Measurements from ENCODE around the gene TEAD1.

TEAD1 gene

DNA sequence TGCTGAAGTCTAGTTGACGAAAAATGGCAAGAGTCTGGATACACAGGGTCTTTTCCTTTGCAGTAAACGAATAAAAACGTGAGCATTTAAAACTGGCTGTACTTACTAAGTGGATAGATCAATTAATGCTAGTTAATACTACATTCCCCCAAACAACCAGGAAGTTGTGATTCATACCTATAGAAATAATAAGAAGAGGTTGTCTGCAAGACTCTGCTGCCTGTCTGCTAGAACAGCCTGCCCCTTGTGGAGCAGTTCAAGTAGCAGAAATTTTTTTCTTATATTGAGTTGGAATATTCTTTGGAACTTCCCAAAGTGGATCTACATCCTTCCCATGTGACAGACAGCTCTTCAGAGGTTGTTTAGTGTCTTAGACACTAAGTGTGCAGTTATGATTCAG, 86.8 kb downstream of the TEAD1 start:
- no peak for DNase-seq (ENCODE audit: low read depth in 2 of 3, low spot score in 2 of 3)

DNA sequence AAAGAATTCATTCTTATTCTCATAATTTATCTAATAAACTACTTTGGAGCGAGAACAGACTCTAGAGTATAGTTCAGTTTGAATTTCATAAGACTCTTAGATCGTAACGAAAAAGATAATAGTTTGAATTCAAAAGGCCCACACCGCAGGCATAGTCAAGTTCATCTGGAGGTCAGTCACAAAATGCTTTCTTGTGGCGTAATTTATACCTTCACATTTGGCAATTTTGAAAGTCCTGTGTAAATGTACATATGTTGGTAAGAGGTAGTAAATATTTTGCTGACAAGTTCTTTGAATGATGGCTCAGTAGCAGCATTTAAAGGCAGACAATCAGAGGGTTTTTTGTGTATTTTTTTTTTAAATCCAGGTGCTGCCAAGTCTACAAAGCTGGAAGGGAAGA, 88.1 kb downstream of the TEAD1 start:
- DNase-seq (ENCODE audit: low read depth in 2 of 3, low spot score in 2 of 3), result no peak

DNA sequence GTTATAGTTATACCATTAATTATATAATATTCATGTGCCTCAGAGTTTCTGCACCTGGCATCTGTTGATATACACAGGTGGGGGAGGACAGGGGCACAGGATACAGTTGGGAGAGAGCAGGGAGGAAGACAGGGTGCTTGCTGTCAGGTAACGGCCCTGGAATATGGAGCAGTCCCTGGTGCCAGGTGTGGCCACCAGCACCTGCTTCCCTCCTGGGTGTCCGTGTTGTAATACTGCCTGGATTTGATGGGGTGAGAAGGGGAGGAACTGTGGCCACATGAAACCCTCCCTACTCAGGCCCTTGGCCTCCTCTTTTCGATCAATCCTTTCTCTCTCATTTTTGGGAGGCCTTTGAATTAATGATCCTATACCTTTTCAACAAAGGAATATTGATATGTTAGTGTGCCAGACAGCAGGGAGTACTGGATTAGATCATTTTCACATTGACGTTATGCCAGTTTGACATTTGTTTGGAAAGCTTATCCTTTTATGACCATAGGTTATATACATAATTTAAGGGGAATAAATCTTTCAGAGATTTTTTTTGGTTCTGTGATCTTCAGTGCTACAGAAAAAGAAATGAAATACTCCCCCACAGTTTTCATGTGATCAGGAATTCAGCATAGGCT, 88.6 kb downstream of the TEAD1 start:
- DNase-seq (ENCODE audit: low read depth in 2 of 3, low spot score in 2 of 3), result no peak

DNA sequence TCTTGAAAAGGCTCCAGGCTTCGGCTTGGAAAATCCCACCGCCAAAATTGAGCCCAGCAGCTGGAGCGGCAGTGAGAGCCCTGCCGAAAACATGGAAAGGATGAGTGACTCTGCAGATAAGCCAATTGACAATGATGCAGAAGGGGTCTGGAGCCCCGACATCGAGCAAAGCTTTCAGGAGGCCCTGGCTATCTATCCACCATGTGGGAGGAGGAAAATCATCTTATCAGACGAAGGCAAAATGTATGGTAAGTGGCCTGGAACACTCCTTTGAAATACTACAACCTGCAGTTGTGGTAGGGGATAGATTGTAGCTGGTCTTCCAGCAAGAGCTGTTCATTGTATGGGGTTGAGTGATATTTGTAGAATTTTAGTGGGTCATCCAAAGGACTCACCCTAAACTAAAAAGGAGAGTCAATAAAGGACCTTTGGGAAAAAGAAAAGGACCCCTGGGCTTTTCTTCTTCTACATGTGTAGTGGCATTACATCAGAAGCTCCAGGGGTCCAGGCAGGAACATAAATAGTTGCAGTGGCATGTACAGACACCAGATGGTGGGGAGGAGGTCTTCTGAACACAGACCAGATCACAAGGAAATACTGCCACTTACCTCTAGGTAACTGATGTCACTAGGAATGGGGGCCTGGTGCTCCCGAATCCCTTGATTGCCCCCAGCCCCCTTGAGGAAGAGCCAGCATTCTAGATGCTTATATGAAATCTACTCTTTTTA, 90.1 kb downstream of the TEAD1 start:
- DNase-seq (ENCODE audit: low read depth in 2 of 3, low spot score in 2 of 3), result no peak

DNA sequence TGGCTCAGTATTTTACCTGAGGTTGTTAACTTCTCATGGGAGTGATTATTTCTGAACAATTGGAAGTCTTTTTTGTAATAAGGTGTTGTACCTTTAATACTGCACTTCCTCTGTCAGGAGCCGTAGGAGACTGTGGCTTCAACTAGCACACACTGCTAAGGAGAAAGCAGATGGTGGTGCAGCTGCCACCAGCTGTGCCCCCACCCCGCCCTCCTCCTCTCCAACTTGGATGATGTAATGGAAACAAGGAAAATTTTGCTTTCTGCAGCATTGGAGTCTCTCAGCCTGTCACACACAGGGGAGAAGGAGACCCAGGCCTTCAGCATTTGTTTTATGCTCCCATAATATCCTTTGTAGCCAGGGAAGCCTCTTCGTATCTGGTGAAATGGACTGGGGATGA, 91.2 kb downstream of the TEAD1 start:
- DNase-seq (ENCODE audit: low read depth in 2 of 3, low spot score in 2 of 3), result no peak

DNA sequence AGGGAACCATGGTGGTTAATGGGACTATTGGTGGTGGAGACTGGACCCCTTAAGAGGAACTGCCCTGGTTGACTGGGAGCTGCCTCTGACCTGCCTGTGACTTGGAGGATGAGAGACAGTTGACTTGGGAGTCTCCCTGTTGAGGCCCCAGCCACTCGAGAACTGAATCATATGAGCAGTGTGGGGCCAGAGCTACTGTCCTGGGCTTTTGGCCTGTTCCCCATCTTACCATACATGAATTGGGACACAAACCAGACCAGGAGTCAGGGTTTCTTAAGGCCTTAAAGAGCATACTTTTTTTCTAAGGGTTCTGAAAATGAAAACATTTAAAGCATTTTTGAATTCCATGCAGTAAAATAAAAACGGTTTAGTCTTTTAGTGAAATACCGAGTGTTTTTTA, 92.8 kb downstream of the TEAD1 start:
- no peak for DNase-seq (ENCODE audit: low read depth in 2 of 3, low spot score in 2 of 3)

DNA sequence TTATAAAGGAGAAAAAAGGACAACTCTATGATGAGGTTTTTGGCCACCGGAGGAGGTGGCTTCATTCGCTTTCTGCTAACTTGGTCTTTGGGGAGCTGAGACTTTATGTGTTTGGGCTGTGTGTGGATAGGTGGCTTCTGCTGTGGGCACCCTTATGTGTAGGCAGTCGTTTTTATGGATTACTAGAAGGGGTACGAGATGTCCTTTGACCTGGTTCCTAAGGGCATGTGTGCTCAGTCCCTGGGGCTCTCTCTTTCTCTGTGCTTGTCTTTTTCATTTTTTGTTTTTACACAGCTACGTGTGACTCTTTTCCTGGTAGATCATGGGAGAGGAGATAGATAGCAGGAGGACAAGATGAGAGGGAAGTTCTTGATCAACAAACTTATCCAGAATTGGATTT, 93.4 kb downstream of the TEAD1 start:
- no peak for DNase-seq (ENCODE audit: low read depth in 2 of 3, low spot score in 2 of 3)

DNA sequence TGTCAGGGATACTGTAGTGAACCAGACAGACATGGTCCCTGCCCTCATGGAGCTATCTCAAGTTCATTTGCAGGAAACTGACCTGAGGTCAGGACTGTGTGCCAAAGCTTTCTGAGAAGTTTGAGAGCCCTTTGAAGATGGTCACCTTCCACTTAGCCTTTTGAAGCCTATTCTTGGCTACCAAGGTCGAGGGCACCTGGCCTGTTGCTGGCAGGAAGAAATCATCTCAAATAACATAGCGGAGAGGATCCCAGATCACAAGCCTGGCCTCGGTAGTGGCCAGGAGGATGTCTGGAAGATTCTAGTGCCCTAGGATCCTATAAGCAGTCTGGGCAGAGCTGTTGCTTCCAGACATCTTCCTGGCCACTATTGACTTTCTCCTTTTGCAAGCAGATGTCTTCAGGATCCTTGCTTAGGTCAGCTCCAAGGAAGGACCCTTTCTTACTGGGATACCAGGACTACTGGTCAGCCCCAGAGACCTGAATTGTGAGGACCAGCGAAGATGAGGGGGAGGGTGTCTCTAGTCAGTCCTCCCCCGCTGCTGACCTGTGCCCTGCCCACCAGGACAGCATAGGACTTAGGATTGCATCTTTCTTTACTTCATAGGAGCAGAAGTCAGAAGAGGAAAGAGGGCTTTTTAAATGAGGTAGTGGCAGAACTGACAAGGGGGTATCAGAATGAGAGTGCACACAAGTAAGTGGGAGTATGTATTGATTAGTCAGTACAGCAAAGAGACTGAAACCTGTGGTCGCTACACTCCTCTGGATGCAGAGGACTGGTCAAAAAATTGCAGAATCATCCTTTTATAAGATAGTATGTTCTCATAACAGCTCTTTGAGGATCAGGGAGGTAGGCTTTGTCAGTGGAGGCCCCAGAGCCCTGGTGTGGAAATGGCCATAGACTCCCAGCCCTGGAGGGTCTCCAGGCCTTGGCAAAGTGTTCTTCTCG, 94.8 kb downstream of the TEAD1 start:
- DNase-seq (ENCODE audit: low read depth in 2 of 3, low spot score in 2 of 3), result no peak

DNA sequence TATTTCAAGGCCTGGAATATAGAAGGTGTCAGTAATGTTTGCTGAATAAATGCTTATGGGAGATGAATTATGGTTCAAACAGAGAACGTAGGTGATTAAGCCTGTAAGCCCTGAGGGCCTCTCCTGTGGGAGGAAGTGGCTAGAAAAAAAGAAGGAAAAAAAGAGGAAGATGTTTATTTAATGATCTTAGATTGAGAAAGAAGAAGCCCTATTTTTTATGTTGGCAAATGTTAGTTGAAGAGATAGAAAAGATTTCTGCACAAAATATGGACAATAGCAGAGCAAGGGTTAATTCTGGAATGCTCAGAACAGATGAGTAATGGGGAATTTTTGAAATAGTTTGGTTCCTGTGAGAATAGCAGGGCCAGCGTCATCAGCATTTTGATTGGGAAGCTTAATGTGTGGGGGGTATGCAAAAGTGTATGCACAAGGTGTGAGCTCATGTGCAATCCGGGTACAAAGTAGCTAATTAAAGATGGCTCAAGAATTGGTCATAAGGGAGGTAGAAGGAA, 95.7 kb downstream of the TEAD1 start:
- no peak for DNase-seq (ENCODE audit: low read depth in 2 of 3, low spot score in 2 of 3)

DNA sequence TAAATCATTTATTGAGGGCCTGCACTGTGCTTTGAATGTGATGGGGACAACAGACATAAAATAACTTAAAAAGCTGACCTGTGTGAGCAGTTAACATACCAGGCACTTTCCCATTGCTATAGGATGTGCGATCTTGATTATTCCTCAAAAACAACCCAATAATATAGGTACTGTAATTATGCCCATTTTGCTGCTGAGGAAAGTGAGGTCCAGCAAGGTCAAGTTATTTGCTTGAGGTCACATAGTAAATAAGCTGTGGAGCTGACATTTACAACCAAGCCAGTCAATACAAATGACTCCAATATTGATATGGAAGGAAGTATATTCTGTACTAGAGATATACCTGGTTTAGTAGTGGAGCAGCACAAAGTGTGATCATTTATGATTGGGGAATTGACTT, 96.2 kb downstream of the TEAD1 start:
- no peak for DNase-seq (ENCODE audit: low read depth in 2 of 3, low spot score in 2 of 3)

DNA sequence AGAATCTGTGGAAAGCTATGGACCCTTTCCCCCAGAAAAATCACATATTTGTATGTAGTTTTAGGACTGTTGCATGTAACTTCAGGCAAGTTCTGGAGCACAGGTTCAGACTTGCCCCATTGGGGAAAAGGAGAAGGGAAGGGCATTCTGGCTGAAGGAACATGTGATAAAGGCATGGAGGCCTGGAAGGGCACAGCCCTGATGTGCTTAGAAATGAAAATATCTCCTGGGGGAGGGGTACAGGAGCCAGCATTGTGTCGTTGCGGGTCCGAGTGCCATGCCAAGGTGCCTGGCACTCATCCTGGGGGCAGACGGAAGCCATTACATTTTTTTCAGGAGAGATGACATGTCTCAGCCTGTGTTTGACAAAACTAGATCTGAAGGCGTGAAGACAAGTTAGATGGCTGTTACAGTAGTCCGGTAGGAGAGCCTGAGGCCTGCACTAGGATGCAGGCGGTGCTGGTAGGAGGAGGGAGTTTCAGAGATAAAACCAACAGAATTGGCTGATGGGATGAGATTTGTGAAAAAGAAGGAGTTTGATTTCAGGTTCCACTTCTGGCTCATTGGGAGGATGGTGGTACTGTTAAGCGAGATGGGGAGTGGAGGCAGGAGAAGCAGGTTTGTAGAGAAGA, 96.9 kb downstream of the TEAD1 start:
- DNase-seq (ENCODE audit: low read depth in 2 of 3, low spot score in 2 of 3), result no peak

DNA sequence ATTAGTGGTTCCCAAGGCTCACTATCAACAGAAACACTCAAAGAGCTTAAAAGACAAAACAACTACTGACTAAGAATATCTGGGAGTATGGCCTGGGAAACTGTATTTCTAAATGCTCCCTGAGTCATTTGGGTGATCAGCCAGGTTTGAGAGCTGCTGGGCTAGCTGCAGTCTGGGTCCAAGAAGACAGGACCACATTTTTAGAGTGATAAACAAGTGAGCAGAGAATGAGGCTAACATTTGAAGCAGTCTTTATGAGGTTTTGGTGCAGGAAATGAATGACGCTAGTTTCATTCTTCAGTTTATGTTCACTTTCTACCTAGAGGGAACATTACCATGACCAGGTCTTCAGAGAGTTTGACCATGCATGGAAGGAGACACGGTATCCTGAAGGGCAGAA, 97.7 kb downstream of the TEAD1 start:
- DNase-seq (ENCODE audit: low read depth in 2 of 3, low spot score in 2 of 3), result no peak

DNA sequence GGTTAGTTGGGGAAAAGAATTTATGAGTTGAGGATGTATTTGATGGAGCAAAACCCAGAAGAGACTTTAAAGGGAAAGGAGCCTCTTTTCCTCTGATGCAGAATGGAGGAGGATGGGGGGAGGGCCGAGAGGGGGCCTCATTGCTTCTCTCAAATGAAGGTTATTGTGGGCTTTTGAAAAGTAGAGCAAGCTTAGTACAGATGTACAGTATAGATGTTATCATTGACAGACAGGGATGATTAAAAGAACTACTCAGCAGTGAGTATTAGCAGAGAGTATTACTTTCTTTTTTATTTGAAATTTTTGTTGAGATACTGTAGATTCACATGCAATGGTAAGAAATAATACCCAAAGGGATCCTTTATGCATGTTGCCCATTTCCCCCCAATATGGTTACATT, 98.1 kb downstream of the TEAD1 start:
- no peak for DNase-seq (ENCODE audit: low read depth in 2 of 3, low spot score in 2 of 3)

DNA sequence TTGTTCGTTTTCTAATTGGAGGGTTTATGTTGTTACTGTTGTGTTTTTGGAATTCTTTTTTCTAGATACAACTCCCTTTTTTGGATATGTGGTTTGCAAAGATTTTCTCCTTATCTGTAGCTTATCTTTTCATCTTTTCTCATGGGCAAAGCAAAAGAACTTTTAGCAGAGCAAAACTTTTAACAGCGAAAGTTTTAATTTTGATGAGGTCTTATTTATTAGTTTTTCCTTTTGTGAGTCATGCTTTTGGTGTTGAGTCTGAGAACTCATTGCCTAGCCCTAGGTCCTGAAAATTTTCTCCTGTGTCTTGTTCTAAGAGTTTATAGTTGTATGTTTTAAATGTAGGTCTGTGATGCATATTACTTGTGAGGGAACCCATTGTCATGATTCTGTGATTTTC, 99.4 kb downstream of the TEAD1 start:
- no peak for DNase-seq (ENCODE audit: low read depth in 2 of 3, low spot score in 2 of 3)

DNA sequence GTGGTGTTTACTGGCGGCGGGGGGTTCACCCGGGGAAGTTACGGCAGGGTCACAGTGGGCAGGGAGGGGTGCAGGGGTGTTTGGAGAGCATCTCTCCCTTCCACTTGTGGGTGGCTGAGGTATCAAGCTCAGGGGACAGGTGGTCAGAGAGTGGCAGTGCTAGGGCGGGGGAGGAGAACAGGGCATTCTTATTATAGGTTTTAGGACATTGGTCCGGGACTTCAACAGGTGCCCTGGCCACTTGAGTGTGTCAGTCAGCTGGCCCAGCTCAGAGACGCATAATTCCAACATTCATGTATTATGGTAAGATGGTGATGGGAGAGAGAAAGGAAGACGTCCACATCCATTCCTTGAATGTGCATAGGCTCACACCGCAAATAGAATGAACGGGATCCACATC, 101.7 kb downstream of the TEAD1 start:
- DNase-seq (ENCODE audit: low read depth in 2 of 3, low spot score in 2 of 3), result no peak

DNA sequence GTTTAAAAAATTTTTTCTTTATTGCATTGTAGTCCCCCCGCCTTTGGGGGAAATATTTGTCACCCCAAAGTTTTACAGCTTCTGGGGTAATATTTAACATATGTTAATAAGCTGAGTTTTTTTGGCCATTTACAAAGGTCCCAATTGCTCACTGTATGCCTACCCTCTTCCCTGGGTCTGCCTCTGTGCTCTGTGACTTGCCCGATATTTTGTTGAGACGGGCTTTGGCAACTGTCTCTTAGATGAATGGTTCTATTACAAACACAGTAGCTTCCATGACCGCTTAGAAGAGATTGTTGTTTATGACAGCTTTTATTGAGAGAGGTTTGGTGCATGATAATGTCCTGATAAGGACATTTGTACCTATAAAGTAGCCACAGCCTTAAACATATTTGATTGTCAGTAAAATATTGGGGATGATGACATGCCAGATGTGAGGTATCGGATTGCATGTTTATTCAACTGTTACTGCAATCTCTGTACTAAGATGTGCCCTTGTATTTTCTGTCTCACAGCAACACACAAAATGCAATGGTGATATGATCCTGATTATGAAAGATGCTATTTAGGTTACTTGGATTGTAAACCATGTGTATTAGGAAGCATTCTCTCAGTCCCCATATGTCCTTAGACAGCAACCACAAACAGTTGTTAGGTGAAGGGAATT, 103.1 kb downstream of the TEAD1 start:
- DNase-seq (ENCODE audit: low read depth in 2 of 3, low spot score in 2 of 3), result no peak

DNA sequence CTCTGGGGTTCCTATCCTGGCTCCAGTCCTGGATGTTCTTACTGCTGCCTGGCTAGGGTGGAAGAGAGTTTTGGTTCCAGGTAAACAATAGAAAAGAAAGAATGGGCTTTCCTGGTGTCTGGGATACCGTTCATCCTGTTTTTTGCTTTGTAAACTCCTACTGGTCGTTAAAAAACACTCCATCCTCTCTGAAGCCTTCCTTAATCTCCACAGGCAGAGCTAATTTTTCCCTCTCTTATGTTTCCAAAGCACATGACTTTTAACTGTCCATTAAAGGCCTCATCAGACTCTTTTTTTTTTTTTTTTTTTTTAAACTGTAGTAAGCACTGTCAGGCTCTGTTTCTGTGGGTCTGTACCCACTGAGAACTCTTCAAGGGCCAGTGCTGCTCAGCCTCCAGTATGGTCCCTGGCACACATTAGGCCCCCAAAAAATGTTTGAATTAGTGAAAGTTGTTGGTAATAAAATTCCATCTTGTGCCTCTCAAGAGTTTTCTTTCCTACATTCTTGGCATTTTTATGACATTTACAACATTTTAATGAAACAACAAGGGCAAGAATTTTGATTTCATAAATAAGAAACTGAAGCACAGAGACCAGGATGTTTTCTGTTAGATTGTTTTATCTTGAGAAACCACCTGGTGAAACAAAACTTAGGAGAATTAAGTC, 104.2 kb downstream of the TEAD1 start:
- no peak for DNase-seq (ENCODE audit: low read depth in 2 of 3, low spot score in 2 of 3)

DNA sequence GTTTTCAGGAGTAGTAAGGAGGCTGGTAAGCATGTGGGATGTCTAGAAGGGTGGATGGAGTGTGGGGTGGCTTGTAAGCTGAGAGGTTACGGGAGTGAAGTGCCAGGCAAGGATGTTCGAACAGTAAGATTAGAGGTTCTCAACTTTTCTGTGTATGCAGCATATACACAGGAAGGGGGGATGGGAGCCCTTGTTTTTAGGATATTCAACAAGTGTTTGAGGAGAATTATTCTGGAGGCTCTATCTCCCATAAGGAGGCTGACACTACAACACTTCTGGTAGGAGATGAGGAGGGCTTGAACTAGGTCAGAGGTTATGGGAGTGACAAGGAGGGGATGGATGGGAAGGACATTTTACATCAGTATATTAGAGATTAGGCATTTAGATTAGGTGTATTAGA, 109.5 kb downstream of the TEAD1 start:
- no peak for DNase-seq (ENCODE audit: low read depth in 2 of 3, low spot score in 2 of 3)

DNA sequence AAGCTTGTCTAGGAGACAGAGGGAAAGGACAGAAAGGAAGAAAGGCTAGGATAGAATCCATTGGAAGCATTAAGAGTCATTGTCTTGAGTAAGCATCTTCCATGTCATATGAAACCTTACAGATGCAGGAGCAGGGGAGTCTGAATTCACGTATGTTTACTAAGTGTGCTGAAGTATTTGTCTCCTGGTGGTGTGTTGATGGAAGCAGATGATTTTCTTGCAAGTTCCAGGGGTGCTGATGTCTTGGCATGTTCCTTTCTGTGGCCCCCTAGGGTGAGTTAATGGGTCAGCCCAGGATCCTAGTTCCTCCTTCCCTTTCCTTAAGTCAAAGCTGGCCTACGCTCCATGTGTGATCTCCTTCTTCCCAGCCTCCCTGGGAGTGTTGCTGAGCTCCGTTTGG, 110.2 kb downstream of the TEAD1 start:
- no peak for DNase-seq (ENCODE audit: low read depth in 2 of 3, low spot score in 2 of 3)

DNA sequence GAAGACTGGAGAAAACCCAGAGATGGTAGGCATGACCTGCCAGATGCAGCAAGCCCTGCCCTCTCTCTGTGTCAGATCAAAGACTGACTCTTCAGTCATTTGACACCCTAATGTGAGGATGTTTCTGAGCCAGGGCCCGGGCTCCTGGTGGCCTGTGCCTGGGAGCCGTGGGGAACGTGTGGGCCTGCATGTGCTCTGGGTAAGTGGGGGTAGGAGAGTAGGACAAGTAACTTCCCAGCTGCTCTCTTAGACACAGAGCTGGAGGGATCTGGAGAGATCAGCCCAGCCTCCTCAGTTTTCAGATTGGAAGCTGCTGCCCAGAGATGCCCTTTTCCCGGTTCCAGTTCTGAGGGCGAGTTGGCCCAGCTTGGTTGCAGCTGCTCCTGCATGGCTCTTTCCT, 110.8 kb downstream of the TEAD1 start:
- DNase-seq (ENCODE audit: low read depth in 2 of 3, low spot score in 2 of 3), result no peak

Measured in activated CD8-positive, alpha-beta memory T cell treated with anti-CD3 and anti-CD28 coated beads for 48 hours (primary cell).